ENCODE data around the gene PTK7. TPM values are rescaled to one million over a fixed set of nuclear protein-coding genes. Genes with fewer than 3 reads are reported as not detected.

The PTK7 gene
- total and polyA plus RNA-seq, 2 donors (not counting 1 experiment from before 2014, with no cell fraction given) = not detected

DNA sequence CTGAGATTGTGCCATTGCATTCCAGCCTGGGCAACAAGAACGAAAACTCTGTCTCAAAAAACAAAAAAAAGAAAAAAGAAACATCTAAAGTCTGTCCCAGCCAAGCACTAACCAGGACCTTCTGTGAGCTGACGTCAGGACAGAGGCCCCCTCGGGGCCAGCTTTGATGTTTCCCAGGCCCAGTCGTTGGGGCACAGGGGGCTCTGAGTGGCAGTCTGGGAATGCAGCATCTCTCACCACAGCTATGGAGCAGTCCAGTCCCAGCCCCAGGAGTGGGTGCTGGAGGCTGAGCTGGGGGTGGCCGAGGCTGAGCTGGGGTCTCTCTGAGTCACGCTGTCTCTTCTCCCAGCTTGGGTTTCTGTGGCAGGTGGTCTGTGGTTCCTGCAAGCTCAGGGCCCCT lies 49.0 kb downstream of the PTK7 start:
- Histone ChIP-seq H3K4me1 (ENCODE audit: control insufficient read depth in 2 of 2, insufficient read depth in 2 of 2, low read length in 2 of 2) (no peaks in the 10 kb centered on the region), H2AFZ (ENCODE audit: insufficient read depth, low read depth, low read length, poor library complexity, severe bottlenecking) (no peak overlapping the region), H4K20me1 (ENCODE audit: control insufficient read depth, insufficient read depth, low read length, poor library complexity, severe bottlenecking) (no peaks in the 10 kb centered on the region), H3K36me3 (replicated peaks in 1 of 2; ENCODE audit: control extremely low read depth in 1 of 2, control insufficient read depth in 1 of 2, extremely low read depth in 1 of 2, insufficient read depth in 2 of 2, low read length in 1 of 2) (no peaks in the 10 kb centered on the region), H3K79me2 (ENCODE audit: control insufficient read depth, insufficient read depth, low read length) (no peaks in the 10 kb centered on the region), H3K9me3 (ENCODE audit: control extremely low read depth in 1 of 3, control insufficient read depth in 2 of 3, insufficient read depth in 1 of 3, low read length in 2 of 3) (no peaks in the 10 kb centered on the region), H3K27ac (ENCODE audit: low read length in 2 of 2) (no peak overlapping the region), H3K9ac (ENCODE audit: low read length) (no peak overlapping the region), H3K4me3 (ENCODE audit: control extremely low read depth in 1 of 5, extremely low read depth in 1 of 5, insufficient read depth in 1 of 5, low read depth in 2 of 5, low read length in 4 of 5) (no peak overlapping the region), H3K27me3 (replicated peaks in 1 of 4; ENCODE audit: control extremely low read depth in 1 of 4, control insufficient read depth in 3 of 4, insufficient read depth in 4 of 4, low read length in 3 of 4) (no peaks in the 10 kb centered on the region), H3K4me2 (replicated peaks; ENCODE audit: low read depth, low read length, poor library complexity, severe bottlenecking) (no peak overlapping the region)
- ChIA-PET CTCF (interaction anchor here (0.6 to 1.6 kb wide), 2 partner anchors 18 to 1092 kb away, joined by 4 to 6 read pairs; partner anchors contain the start of gene MYMX), POLR2A (interaction anchor here (0.6 kb wide), 1 partner anchor 110 kb away, joined by 3 read pairs; no protein-coding TSS in a partner anchor)
- Mint-ChIP-seq H3K9me3 (ENCODE audit: insufficient read depth) (no peaks in the 10 kb centered on the region), H3K27ac (no peak overlapping the region), H3K4me1 (no peaks in the 10 kb centered on the region), H3K27me3 (peaks cover 6% of the 10 kb centered on the region), H3K4me3 (no peak overlapping the region)
- no peak for ATAC-seq (ENCODE audit: low read depth)
- no peak for DNase-seq
- intact Hi-C loops (cut with micrococcal nuclease) = no loop called here
- TF ChIP-seq, protein P1, sequence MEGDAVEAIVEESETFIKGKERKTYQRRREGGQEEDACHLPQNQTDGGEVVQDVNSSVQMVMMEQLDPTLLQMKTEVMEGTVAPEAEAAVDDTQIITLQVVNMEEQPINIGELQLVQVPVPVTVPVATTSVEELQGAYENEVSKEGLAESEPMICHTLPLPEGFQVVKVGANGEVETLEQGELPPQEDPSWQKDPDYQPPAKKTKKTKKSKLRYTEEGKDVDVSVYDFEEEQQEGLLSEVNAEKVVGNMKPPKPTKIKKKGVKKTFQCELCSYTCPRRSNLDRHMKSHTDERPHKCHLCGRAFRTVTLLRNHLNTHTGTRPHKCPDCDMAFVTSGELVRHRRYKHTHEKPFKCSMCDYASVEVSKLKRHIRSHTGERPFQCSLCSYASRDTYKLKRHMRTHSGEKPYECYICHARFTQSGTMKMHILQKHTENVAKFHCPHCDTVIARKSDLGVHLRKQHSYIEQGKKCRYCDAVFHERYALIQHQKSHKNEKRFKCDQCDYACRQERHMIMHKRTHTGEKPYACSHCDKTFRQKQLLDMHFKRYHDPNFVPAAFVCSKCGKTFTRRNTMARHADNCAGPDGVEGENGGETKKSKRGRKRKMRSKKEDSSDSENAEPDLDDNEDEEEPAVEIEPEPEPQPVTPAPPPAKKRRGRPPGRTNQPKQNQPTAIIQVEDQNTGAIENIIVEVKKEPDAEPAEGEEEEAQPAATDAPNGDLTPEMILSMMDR (IDR thresholded peaks at IDR 0.05) = no peak
- TF ChIP-seq EZH2 (IDR thresholded peaks at IDR 0.05; ENCODE audit: borderline replicate concordance, insufficient read depth, low read depth, low read length, poor library complexity, severe bottlenecking) = no peak
- WGBS (ENCODE audit: insufficient coverage) = 81% methylated on average over 4 of the region's 6 CpGs

DNA sequence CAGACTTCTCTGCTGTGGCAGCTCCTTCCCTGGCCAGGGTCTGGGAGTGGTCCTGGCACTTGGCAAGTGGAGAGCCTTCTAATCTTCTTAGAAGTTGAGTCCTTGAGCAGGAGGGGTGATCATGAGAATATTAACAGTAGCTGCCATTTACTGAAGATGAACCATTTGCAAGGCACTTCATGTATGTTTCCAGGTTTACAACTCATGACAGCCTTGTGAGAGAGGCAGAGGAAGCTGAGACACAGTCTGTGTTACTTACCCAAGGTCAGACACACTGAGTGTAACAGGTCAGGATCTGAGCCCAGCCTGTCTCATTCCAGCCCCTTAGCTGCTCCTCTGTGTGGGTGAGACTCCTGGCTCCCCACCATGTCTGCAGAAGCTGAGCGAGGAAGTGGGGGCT lies 49.4 kb downstream of the PTK7 start:
- H4K20me1 ChIP-seq (ENCODE audit: control insufficient read depth, insufficient read depth, low read length, poor library complexity, severe bottlenecking) = no peaks in the 10 kb centered on the region
- no peak for ATAC-seq (ENCODE audit: low read depth)
- no peak overlapping the region for H3K4me3 ChIP-seq (ENCODE audit: control extremely low read depth in 1 of 5, extremely low read depth in 1 of 5, insufficient read depth in 1 of 5, low read depth in 2 of 5, low read length in 4 of 5)
- no peaks in the 10 kb centered on the region for H3K27me3 ChIP-seq (replicated peaks in 1 of 4; ENCODE audit: control extremely low read depth in 1 of 4, control insufficient read depth in 3 of 4, insufficient read depth in 4 of 4, low read length in 3 of 4)
- Mint-ChIP-seq H3K9me3 (ENCODE audit: insufficient read depth) (no peaks in the 10 kb centered on the region), H3K4me1 (no peaks in the 10 kb centered on the region), H3K27me3 (peaks cover 6% of the 10 kb centered on the region), H3K4me3 (no peak overlapping the region), H3K27ac (no peak overlapping the region)
- no peak overlapping the region for H3K9ac ChIP-seq (ENCODE audit: low read length)
- POLR2A ChIA-PET = interaction anchor here (0.6 kb wide), 1 partner anchor 111 kb away, joined by 3 read pairs; no protein-coding TSS in a partner anchor
- no peaks in the 10 kb centered on the region for H3K4me1 ChIP-seq (ENCODE audit: control insufficient read depth in 2 of 2, insufficient read depth in 2 of 2, low read length in 2 of 2)
- WGBS (ENCODE audit: insufficient coverage) = 100% methylated on average over 1 of the region's 1 CpG
- no peak for DNase-seq
- no peak overlapping the region for H3K27ac ChIP-seq (ENCODE audit: low read length in 2 of 2)
- H3K9me3 ChIP-seq (ENCODE audit: control extremely low read depth in 1 of 3, control insufficient read depth in 2 of 3, insufficient read depth in 1 of 3, low read length in 2 of 3) = no peaks in the 10 kb centered on the region
- no peak overlapping the region for H3K4me2 ChIP-seq (replicated peaks; ENCODE audit: low read depth, low read length, poor library complexity, severe bottlenecking)
- no peaks in the 10 kb centered on the region for H3K79me2 ChIP-seq (ENCODE audit: control insufficient read depth, insufficient read depth, low read length)
- CTCF ChIA-PET = interaction anchor here (1.0 to 1.6 kb wide), 2 partner anchors 18 to 79 kb away, joined by 3 to 4 read pairs; no protein-coding TSS in a partner anchor
- intact Hi-C loops (cut with micrococcal nuclease) = no loop called here
- H3K36me3 ChIP-seq (replicated peaks in 1 of 2; ENCODE audit: control extremely low read depth in 1 of 2, control insufficient read depth in 1 of 2, extremely low read depth in 1 of 2, insufficient read depth in 2 of 2, low read length in 1 of 2) = no peaks in the 10 kb centered on the region
- no peak overlapping the region for H2AFZ ChIP-seq (ENCODE audit: insufficient read depth, low read depth, low read length, poor library complexity, severe bottlenecking)
- TF ChIP-seq, protein P1 (IDR thresholded peaks at IDR 0.05) = no peak
- TF ChIP-seq EZH2 (IDR thresholded peaks at IDR 0.05; ENCODE audit: borderline replicate concordance, insufficient read depth, low read depth, low read length, poor library complexity, severe bottlenecking) = no peak
